ENCODE measurements around the gene CDC25B. TPM values are rescaled to one million over a fixed set of nuclear protein-coding genes. Genes with fewer than 3 reads are reported as not detected.

Gene CDC25B
- total RNA-seq, 1 experiment from 2014 or later, result 66.7 TPM

DNA sequence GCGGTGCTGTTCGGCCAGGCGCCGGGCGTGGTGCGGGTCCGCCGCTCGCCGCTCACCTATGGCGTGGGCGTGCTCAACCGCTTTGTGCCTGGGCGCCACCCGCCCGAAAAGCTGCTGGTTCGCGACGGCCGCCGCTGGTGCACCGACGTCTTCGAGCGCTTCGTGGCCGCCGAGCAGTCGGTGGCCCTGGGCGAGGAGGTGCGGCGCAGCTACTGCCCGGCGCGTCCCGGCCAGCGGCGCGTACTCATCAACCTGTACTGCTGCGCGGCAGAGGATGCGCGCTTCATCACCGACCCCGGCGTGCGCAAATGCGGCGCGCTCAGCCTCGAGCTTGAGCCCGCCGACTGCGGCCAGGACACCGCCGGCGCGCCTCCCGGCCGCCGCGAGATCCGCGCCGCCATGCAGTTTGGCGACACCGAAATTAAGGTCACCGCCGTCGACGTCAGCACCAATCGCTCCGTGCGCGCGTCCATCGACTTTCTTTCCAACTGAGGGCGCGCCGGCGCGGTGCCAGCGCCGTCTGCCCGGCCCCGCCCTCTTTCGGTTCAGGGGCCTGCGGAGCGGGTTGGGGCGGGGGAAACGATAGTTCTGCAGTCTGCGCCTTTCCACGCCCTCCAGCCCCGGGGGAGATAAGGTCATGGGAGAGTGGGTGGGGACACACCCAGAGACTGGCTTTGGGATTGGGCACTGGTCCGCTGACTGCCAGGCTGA lies 44.3 kb upstream of the CDC25B start:
- no peak overlapping the region for H3K27ac Mint-ChIP-seq (ENCODE audit: unreplicated experiment)
- H3K27me3 Mint-ChIP-seq (ENCODE audit: insufficient read depth, unreplicated experiment), result no peaks in the 10 kb centered on the region

DNA sequence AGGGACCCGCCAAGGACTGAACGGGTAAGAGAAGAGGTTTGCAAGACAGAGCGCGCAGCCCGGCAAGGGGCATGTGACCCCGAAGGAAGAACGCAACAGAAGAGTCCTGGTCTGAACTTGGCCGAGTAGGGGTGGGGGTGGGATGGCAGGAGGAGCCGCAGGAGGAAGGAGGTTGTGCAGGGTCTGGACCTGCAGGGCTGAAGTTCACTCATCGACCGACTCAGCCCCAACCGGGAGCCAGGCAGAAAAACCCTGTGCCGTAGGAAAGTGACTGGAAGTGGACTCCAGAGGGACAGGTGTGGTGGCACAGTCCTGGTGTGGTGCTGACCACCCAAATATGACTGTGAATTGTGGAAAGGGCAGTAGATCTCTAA lies 43.7 kb upstream of the CDC25B start:
- Mint-ChIP-seq H3K27me3 (ENCODE audit: insufficient read depth, unreplicated experiment) (no peaks in the 10 kb centered on the region), H3K4me1 (ENCODE audit: low read depth, unreplicated experiment) (no peaks in the 10 kb centered on the region), H3K27ac (ENCODE audit: unreplicated experiment) (no peak overlapping the region), H3K4me3 (ENCODE audit: unreplicated experiment) (no peak overlapping the region), H3K9me3 (ENCODE audit: unreplicated experiment) (no peaks in the 10 kb centered on the region), H3K36me3 (ENCODE audit: insufficient read depth, unreplicated experiment) (peaks cover 19% of the 10 kb centered on the region)
- CTCF ChIA-PET, result interaction anchor here (1.0 to 1.4 kb wide), 3 partner anchors 15 to 26 kb away, joined by 5 to 9 read pairs (median 7); partner anchors contain the start of gene ADISSP
- POLR2A ChIA-PET, result no interaction called here
- 0 out of 2 replicates have a peak, but pooled peaks cover 1% of the 10 kb centered on the region for H3K36me3 ChIP-seq (ENCODE audit: control insufficient read depth, insufficient read depth, low read length)
- BruUV-seq (replicated peaks), result no TSS peak
- intact Hi-C loops (cut with micrococcal nuclease; ENCODE audit: unreplicated experiment), result loop anchor here (2.0 kb wide), 1 partner anchor 16 kb away; no protein-coding TSS in a partner anchor
- no peak overlapping the region for H3K4me3 ChIP-seq (ENCODE audit: low read depth, low read length)
- H3K27me3 ChIP-seq (replicated peaks; ENCODE audit: control insufficient read depth, insufficient read depth, low read length), result no peaks in the 10 kb centered on the region
- TF ChIP-seq, protein P1, sequence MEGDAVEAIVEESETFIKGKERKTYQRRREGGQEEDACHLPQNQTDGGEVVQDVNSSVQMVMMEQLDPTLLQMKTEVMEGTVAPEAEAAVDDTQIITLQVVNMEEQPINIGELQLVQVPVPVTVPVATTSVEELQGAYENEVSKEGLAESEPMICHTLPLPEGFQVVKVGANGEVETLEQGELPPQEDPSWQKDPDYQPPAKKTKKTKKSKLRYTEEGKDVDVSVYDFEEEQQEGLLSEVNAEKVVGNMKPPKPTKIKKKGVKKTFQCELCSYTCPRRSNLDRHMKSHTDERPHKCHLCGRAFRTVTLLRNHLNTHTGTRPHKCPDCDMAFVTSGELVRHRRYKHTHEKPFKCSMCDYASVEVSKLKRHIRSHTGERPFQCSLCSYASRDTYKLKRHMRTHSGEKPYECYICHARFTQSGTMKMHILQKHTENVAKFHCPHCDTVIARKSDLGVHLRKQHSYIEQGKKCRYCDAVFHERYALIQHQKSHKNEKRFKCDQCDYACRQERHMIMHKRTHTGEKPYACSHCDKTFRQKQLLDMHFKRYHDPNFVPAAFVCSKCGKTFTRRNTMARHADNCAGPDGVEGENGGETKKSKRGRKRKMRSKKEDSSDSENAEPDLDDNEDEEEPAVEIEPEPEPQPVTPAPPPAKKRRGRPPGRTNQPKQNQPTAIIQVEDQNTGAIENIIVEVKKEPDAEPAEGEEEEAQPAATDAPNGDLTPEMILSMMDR (IDR thresholded peaks at IDR 0.05; ENCODE audit: insufficient read depth in 1 of 2, low read depth in 1 of 2, low read length in 1 of 2, severe bottlenecking in 1 of 2, unreplicated experiment in 1 of 2), result no peak
- no peaks in the 10 kb centered on the region for H3K4me1 ChIP-seq
- H3K9me3 ChIP-seq, result no peaks in the 10 kb centered on the region
- no peak for DNase-seq

More for the DNA sequence above, 44.3 kb upstream of the CDC25B start:
- Histone ChIP-seq H3K36me3 (ENCODE audit: control insufficient read depth, insufficient read depth, low read length) (0 out of 2 replicates have a peak, but pooled peaks cover 1% of the 10 kb centered on the region), H3K4me1 (no peaks in the 10 kb centered on the region), H3K4me3 (ENCODE audit: low read depth, low read length) (no peak overlapping the region), H3K9me3 (no peaks in the 10 kb centered on the region), H3K27me3 (replicated peaks; ENCODE audit: control insufficient read depth, insufficient read depth, low read length) (no peaks in the 10 kb centered on the region)
- no peaks in the 10 kb centered on the region for H3K4me1 Mint-ChIP-seq (ENCODE audit: low read depth, unreplicated experiment)
- H3K4me3 Mint-ChIP-seq (ENCODE audit: unreplicated experiment), result no peak overlapping the region
- intact Hi-C loops (cut with micrococcal nuclease; ENCODE audit: unreplicated experiment), result loop anchor here (2.0 kb wide), 1 partner anchor 17 kb away; no protein-coding TSS in a partner anchor
- ChIA-PET CTCF (interaction anchor here (1.1 to 1.4 kb wide), 2 partner anchors 17 to 36 kb away, joined by 4 to 7 read pairs; no protein-coding TSS in a partner anchor), POLR2A (no interaction called here)
- DNase-seq, result no peak
- peaks cover 19% of the 10 kb centered on the region for H3K36me3 Mint-ChIP-seq (ENCODE audit: insufficient read depth, unreplicated experiment)
- BruUV-seq (replicated peaks), result no TSS peak
- H3K9me3 Mint-ChIP-seq (ENCODE audit: unreplicated experiment), result no peaks in the 10 kb centered on the region
- TF ChIP-seq, protein P1 (IDR thresholded peaks at IDR 0.05; ENCODE audit: insufficient read depth in 1 of 2, low read depth in 1 of 2, low read length in 1 of 2, severe bottlenecking in 1 of 2, unreplicated experiment in 1 of 2), result no peak

DNA sequence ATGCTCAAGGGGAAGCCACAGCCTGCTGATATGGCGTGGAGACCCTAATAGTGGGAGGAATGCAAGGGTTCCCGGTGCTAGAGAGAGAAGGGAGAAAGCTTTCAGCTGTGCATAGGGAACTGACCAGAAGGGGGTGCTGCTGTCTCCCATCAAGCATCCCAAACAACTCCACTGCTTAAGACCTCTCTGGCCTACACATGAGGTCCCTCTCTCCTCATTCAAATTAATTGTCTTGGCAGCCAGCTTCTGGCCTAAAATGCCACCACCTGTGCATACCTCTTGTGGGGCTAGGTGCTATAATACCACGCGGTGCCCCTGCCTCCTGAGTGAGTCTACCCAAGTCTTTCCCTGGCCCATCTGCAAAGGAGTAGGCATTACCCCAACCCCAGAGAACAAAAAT lies 43.0 kb upstream of the CDC25B start:
- DNase-seq, result peak in 1 of 2 experiments; percentile 56

More for the DNA sequence above, 43.0 kb upstream of the CDC25B start:
- Histone ChIP-seq H3K4me3 (ENCODE audit: low read depth, low read length) (no peak overlapping the region), H3K36me3 (ENCODE audit: control insufficient read depth, insufficient read depth, low read length) (0 out of 2 replicates have a peak, but pooled peaks cover 1% of the 10 kb centered on the region), H3K27me3 (replicated peaks; ENCODE audit: control insufficient read depth, insufficient read depth, low read length) (no peaks in the 10 kb centered on the region), H3K4me1 (no peaks in the 10 kb centered on the region), H3K9me3 (no peaks in the 10 kb centered on the region)
- no peaks in the 10 kb centered on the region for H3K9me3 Mint-ChIP-seq (ENCODE audit: unreplicated experiment)
- no peak overlapping the region for H3K4me3 Mint-ChIP-seq (ENCODE audit: unreplicated experiment)
- peaks cover 22% of the 10 kb centered on the region for H3K36me3 Mint-ChIP-seq (ENCODE audit: insufficient read depth, unreplicated experiment)
- ChIA-PET POLR2A (no interaction called here), CTCF (interaction anchor here (0.7 to 1.4 kb wide), 4 partner anchors 14 to 28 kb away, joined by 4 to 9 read pairs (median 6); partner anchors contain the start of genes ADISSP and SPEF1)
- intact Hi-C loops (cut with micrococcal nuclease; ENCODE audit: unreplicated experiment), result loop anchor here (2.0 kb wide), 1 partner anchor 16 kb away; no protein-coding TSS in a partner anchor
- BruUV-seq (replicated peaks), result no TSS peak
- TF ChIP-seq, protein P1 (IDR thresholded peaks at IDR 0.05; ENCODE audit: insufficient read depth in 1 of 2, low read depth in 1 of 2, low read length in 1 of 2, severe bottlenecking in 1 of 2, unreplicated experiment in 1 of 2), result peak; percentile 59 to 60
- H3K27me3 Mint-ChIP-seq (ENCODE audit: insufficient read depth, unreplicated experiment), result no peaks in the 10 kb centered on the region
- no peaks in the 10 kb centered on the region for H3K4me1 Mint-ChIP-seq (ENCODE audit: low read depth, unreplicated experiment)
- no peak overlapping the region for H3K27ac Mint-ChIP-seq (ENCODE audit: unreplicated experiment)

All from Caco-2 (cell line).